NCI-H345 (cell line): ENCODE data around the gene ST6GAL1.

ENCODE experiments used
- DNase-seq: peaks from one replicate; lab custom pipeline; 2025; lab: John Stamatoyannopoulos, UW

The ST6GAL1 gene

GRCh38 chr3:186915806-186916796, 14.2 kb upstream of the ST6GAL1 start:
- no peak for DNase-seq

- DNase-seq = no peak
Observed at GRCh38 chr3:186917512-186918312, 12.6 kb upstream of the ST6GAL1 start.

- DNase-seq = no peak
Observed at GRCh38 chr3:186920301-186920700, 10.0 kb upstream of the ST6GAL1 start.

GRCh38 chr3:186920796-186921195, 9.5 kb upstream of the ST6GAL1 start:
- DNase-seq = no peak

- no peak for DNase-seq
Observed at GRCh38 chr3:186921578-186921977, 8.7 kb upstream of the ST6GAL1 start.

GRCh38 chr3:186922224-186922623, 8.1 kb upstream of the ST6GAL1 start:
- DNase-seq = no peak

- no peak for DNase-seq
Observed at GRCh38 chr3:186922790-186923189, 7.5 kb upstream of the ST6GAL1 start.

- DNase-seq = no peak
Observed at GRCh38 chr3:186923241-186923640, 7.1 kb upstream of the ST6GAL1 start.

GRCh38 chr3:186925826-186926225, 4.5 kb upstream of the ST6GAL1 start:
- no peak for DNase-seq

- DNase-seq = no peak
Observed at GRCh38 chr3:186929186-186929585, 1.1 kb upstream of the ST6GAL1 start.

- no peak for DNase-seq
Observed at GRCh38 chr3:186929685-186930084, 641 bp upstream of the ST6GAL1 start.

- peak; percentile 57 for DNase-seq
Observed at GRCh38 chr3:186930641-186931531, 560 bp downstream of the ST6GAL1 start.

GRCh38 chr3:186931532-186932280, 1.4 kb downstream of the ST6GAL1 start:
- DNase-seq = peak; percentile 37

GRCh38 chr3:186932281-186933181, 2.2 kb downstream of the ST6GAL1 start:
- peak; percentile 3 for DNase-seq

GRCh38 chr3:186933816-186934215, 3.5 kb downstream of the ST6GAL1 start:
- no peak for DNase-seq

GRCh38 chr3:186935133-186935532, 4.8 kb downstream of the ST6GAL1 start:
- DNase-seq = no peak

- DNase-seq = no peak
Observed at GRCh38 chr3:186937017-186937875, 6.9 kb downstream of the ST6GAL1 start.

GRCh38 chr3:186938716-186939115, 8.4 kb downstream of the ST6GAL1 start:
- no peak for DNase-seq

GRCh38 chr3:186939536-186939935, 9.2 kb downstream of the ST6GAL1 start:
- DNase-seq = no peak
